GM12892 (cell line): ENCODE data around the gene OCIAD2.
"Not testable (repeated sequence)": the region's sequence is repeated elsewhere in the genome, so short reads cannot be mapped to it uniquely, and the experiment has no call there.

ENCODE experiments used
- DNase-seq: peaks from one replicate; pipeline ENCODE4 v3.0.0; 2011; ENCODE audit not compliant: insufficient read length
- FAIRE-seq: peaks from 2 replicates; lab custom pipeline; 2011; peaks lifted over from hg19 to GRCh38; lab: Jason Lieb, UNC
- POLR2A ChIP-seq: IDR thresholded peaks from 2 replicates; pipeline ENCODE4 v1.6.1; 2011; ENCODE audit warnings: low read depth, low read length, control low read depth
- POLR2AphosphoS5 ChIP-seq: IDR thresholded peaks from 2 replicates; pipeline ENCODE4 v1.6.1; 2011; ENCODE audit warnings: low read depth, low read length, control low read depth
- TAF1 ChIP-seq: IDR thresholded peaks from 2 replicates; pipeline ENCODE4 v1.6.1; 2011; ENCODE audit warnings: low read depth, mild to moderate bottlenecking, control low read depth, low read length, borderline replicate concordance

The OCIAD2 gene

GRCh38 chr4:48937033-48937432, 30.5 kb upstream of the OCIAD2 start:
- FAIRE-seq, result no peak
- DNase-seq, result no peak

GRCh38 chr4:48931459-48931858, 24.9 kb upstream of the OCIAD2 start:
- TF ChIP-seq POLR2AphosphoS5, result no peak
- no peak for TF ChIP-seq POLR2A
- TF ChIP-seq TAF1, result no peak
- DNase-seq, result no peak
- FAIRE-seq, result no peak

More at GRCh38 chr4:48937033-48937432, 30.5 kb upstream of the OCIAD2 start:
- TF ChIP-seq POLR2A, result no peak
- TF ChIP-seq TAF1, result no peak
- TF ChIP-seq POLR2AphosphoS5, result no peak

- DNase-seq (no peak), FAIRE-seq (no peak)
- no peak for TF ChIP-seq POLR2A
- no peak for TF ChIP-seq TAF1
- TF ChIP-seq POLR2AphosphoS5, result no peak
These were observed 24.1 kb upstream of the OCIAD2 start for GRCh38 chr4:48930654-48931053.

GRCh38 chr4:48924416-48924815, 17.8 kb upstream of the OCIAD2 start:
- TF ChIP-seq TAF1 (no peak), POLR2A (no peak), POLR2AphosphoS5 (no peak)
- DNase-seq (no peak), FAIRE-seq (no peak)

GRCh38 chr4:48923065-48923464, 16.5 kb upstream of the OCIAD2 start:
- FAIRE-seq, result not testable (repeated sequence)

GRCh38 chr4:48914311-48914710, 7.7 kb upstream of the OCIAD2 start:
- DNase-seq, result no peak
- no peak for TF ChIP-seq POLR2AphosphoS5
- no peak for TF ChIP-seq POLR2A
- TF ChIP-seq TAF1, result no peak
- FAIRE-seq, result no peak

More at GRCh38 chr4:48923065-48923464, 16.5 kb upstream of the OCIAD2 start:
- not testable (repeated sequence) for DNase-seq

GRCh38 chr4:48913346-48913745, 6.8 kb upstream of the OCIAD2 start:
- DNase-seq (no peak), FAIRE-seq (no peak)

GRCh38 chr4:48912349-48912748, 5.8 kb upstream of the OCIAD2 start:
- FAIRE-seq, result no peak
- TF ChIP-seq POLR2A (no peak), POLR2AphosphoS5 (no peak)
- no peak for DNase-seq

More at GRCh38 chr4:48913346-48913745, 6.8 kb upstream of the OCIAD2 start:
- no peak for TF ChIP-seq POLR2AphosphoS5

- DNase-seq (no peak), FAIRE-seq (no peak)
- TF ChIP-seq TAF1 (no peak), POLR2A (no peak), POLR2AphosphoS5 (no peak)
These were observed 3.9 kb upstream of the OCIAD2 start for GRCh38 chr4:48910511-48910910.

GRCh38 chr4:48909697-48910096, 3.1 kb upstream of the OCIAD2 start:
- DNase-seq (no peak), FAIRE-seq (no peak)
- TF ChIP-seq TAF1 (no peak), POLR2A (no peak), POLR2AphosphoS5 (no peak)

GRCh38 chr4:48908687-48909086, 2.1 kb upstream of the OCIAD2 start:
- FAIRE-seq (no peak), DNase-seq (no peak)
- TF ChIP-seq TAF1, result no peak
- TF ChIP-seq POLR2A, result no peak
- TF ChIP-seq POLR2AphosphoS5, result no peak

GRCh38 chr4:48907706-48908477, 1.3 kb upstream of the OCIAD2 start:
- TF ChIP-seq POLR2A, result no peak
- no peak for TF ChIP-seq TAF1
- TF ChIP-seq POLR2AphosphoS5, result no peak
- DNase-seq (no peak), FAIRE-seq (no peak)

- FAIRE-seq (no peak), DNase-seq (no peak)
- TF ChIP-seq POLR2AphosphoS5 (no peak), TAF1 (no peak), POLR2A (no peak)
These were observed 1.1 kb downstream of the OCIAD2 start for GRCh38 chr4:48905363-48906015.
